Peyer's patch (tissue), 4 donors: ENCODE data around the gene PCLAF. TPM values are rescaled to one million over a fixed set of nuclear protein-coding genes. Genes with fewer than 3 reads are reported as not detected.

Source experiments
- DNase-seq, 3 donors: peaks; one replicate each; pipeline ENCODE4 v3.0.0-alpha.2; 2017 to 2019
- H3K27ac ChIP-seq, 4 donors: fragments of 200-600 bp; sonication (generic); one replicate each; pipeline ENCODE4 v1.5.1; 2016 to 2019
- H3K27me3 ChIP-seq, 2 donors: fragments of 200-600 bp; sonication (generic); one replicate each; pipeline ENCODE4 v1.5.1; 2019
- H3K36me3 ChIP-seq, 3 donors: fragments of 200-600 bp; sonication (generic); one replicate each; pipeline ENCODE4 v1.5.1; 2016 to 2019
- H3K4me1 ChIP-seq, 4 donors: fragments of 200-600 bp; sonication (generic); one replicate each; pipeline ENCODE4 v1.5.1; 2016 to 2019
- H3K4me3 ChIP-seq, 4 donors: fragments of 200-600 bp; sonication (generic); 1 replicate in 3 of 4; 2 replicates in 1 of 4; pipeline ENCODE4 v1.5.1; 2016 to 2019; ENCODE audit warnings: mild to moderate bottlenecking in 1 of 4
- H3K9me3 ChIP-seq, 4 donors: fragments of 200-600 bp; sonication (generic); one replicate each; pipeline ENCODE4 v1.5.1; 2016 to 2019; ENCODE audit warnings: mild to moderate bottlenecking in 1 of 4
- CTCF ChIP-seq, 6 experiments: fragments of 450-650 bp in 4 of 6; fragments of 200-600 bp in 2 of 6; sonication (generic) in 1 of 6; IDR thresholded peaks; one replicate each; pipeline ENCODE4 v1.5.1; 2017 to 2019; ENCODE audit warnings: antibody characterized with exemption in 6 of 6, mild to moderate bottlenecking in 3 of 6, moderate library complexity in 1 of 6
- POLR2A ChIP-seq, 2 donors: fragments of 450-650 bp; IDR thresholded peaks; one replicate each; pipeline ENCODE4 v1.5.1; 2017; ENCODE audit warnings: antibody characterized with exemption in 2 of 2, mild to moderate bottlenecking in 2 of 2, moderate library complexity in 2 of 2
- total RNA-seq, 4 donors: library from RNA; depleted of rRNA; stranded (reverse); fragments of >200 nt; gene quantifications; one replicate each; pipeline ENCODE4 v1.1.0, GENCODE V29; 2016

The PCLAF gene
- total RNA-seq, 4 donors from 2014 or later: 1.4 to 7.4 (median 4.5) TPM

GRCh38 chr15:64355944-64356709 is 25.1 kb downstream of the PCLAF start, which contains the start of gene CSNK1G1:
Gene CSNK1G1, minus strand, starts transcription at chr15:64356173. Its CDS starts 55,674 bp downstream, at chr15:64300499.
- peak within 1 kb of the TSS; percentile 68 to 79 (median 74) for H3K27ac ChIP-seq
- no peaks in the 10 kb centered on the region for H3K27me3 ChIP-seq
- H3K9me3 ChIP-seq: no peaks in the 10 kb centered on the region
- H3K4me1 ChIP-seq: peaks cover 0 to 5% (median 0%) of the 10 kb centered on the region in 4 donors
- peak; percentile 92 to 97 (median 93) for DNase-seq
- H3K4me3 ChIP-seq: peak within 1 kb of the TSS; percentile 77 to 93 (median 82)
- H3K36me3 ChIP-seq: no peaks in the 10 kb centered on the region
- peak in 4 of 6 experiments; percentile 10 to 54 (median 45) for TF ChIP-seq CTCF (IDR thresholded peaks at IDR 0.05)
- TF ChIP-seq POLR2A (IDR thresholded peaks at IDR 0.05): peak in 1 of 2 donors; percentile 12

- H3K27me3 ChIP-seq: no peaks in the 10 kb centered on the region
- H3K36me3 ChIP-seq: no peaks in the 10 kb centered on the region
- H3K4me3 ChIP-seq: peak overlapping the region; percentile 77 to 93 (median 82)
- no peaks in the 10 kb centered on the region for H3K9me3 ChIP-seq
- peak; percentile 24 to 53 (median 47) for DNase-seq
- TF ChIP-seq POLR2A (IDR thresholded peaks at IDR 0.05) (no peak), CTCF (IDR thresholded peaks at IDR 0.05) (no peak)
- peak overlapping the region; percentile 68 to 79 (median 74) for H3K27ac ChIP-seq
- H3K4me1 ChIP-seq: peaks cover 0 to 5% (median 0%) of the 10 kb centered on the region in 4 donors
Measured at GRCh38 chr15:64355348-64355943, 25.8 kb downstream of the PCLAF start.

- Histone ChIP-seq H3K36me3 (no peaks in the 10 kb centered on the region), H3K4me1 (peaks cover 0 to 5% (median 0%) of the 10 kb centered on the region in 4 donors), H3K27ac (peak overlapping the region in 2 of 4 donors; percentile 68 to 79), H3K9me3 (no peaks in the 10 kb centered on the region), H3K4me3 (peak overlapping the region; percentile 77 to 93 (median 82)), H3K27me3 (no peaks in the 10 kb centered on the region)
- no peak for DNase-seq
- no peak for TF ChIP-seq POLR2A (IDR thresholded peaks at IDR 0.05)
- TF ChIP-seq CTCF (IDR thresholded peaks at IDR 0.05): no peak
Measured at GRCh38 chr15:64354688-64355344, 26.4 kb downstream of the PCLAF start.

GRCh38 chr15:64351265-64351664 is 30.0 kb downstream of the PCLAF start:
- TF ChIP-seq POLR2A (IDR thresholded peaks at IDR 0.05) (no peak), CTCF (IDR thresholded peaks at IDR 0.05) (no peak)
- Histone ChIP-seq H3K9me3 (no peaks in the 10 kb centered on the region), H3K27ac (no peak overlapping the region)

GRCh38 chr15:64349375-64349774 is 31.9 kb downstream of the PCLAF start:
- no peaks in the 10 kb centered on the region for H3K4me1 ChIP-seq
- no peak for TF ChIP-seq POLR2A (IDR thresholded peaks at IDR 0.05)
- TF ChIP-seq CTCF (IDR thresholded peaks at IDR 0.05): no peak
- DNase-seq: no peak
- H3K4me3 ChIP-seq: no peak overlapping the region
- H3K27ac ChIP-seq: no peak overlapping the region
- no peaks in the 10 kb centered on the region for H3K9me3 ChIP-seq
- H3K36me3 ChIP-seq: no peaks in the 10 kb centered on the region
- H3K27me3 ChIP-seq: no peaks in the 10 kb centered on the region

More at GRCh38 chr15:64351265-64351664, 30.0 kb downstream of the PCLAF start:
- DNase-seq: no peak
- Histone ChIP-seq H3K4me1 (peaks cover 0 to 5% (median 0%) of the 10 kb centered on the region in 4 donors), H3K4me3 (no peak overlapping the region), H3K36me3 (no peaks in the 10 kb centered on the region), H3K27me3 (no peaks in the 10 kb centered on the region)
